GM21619 (cell line): ENCODE data around the gene SGTA.

Experiments used
- ATAC-seq: cut with Tn5 transposase; IDR thresholded peaks from one replicate; pipeline ENCODE4 v1.9.1; 2021; ENCODE audit not compliant: unreplicated experiment

The SGTA gene

GRCh38 chr19:2731181-2731995, 51.7 kb downstream of the SGTA start:
- ATAC-seq: no peak

GRCh38 chr19:2729943-2730818, 52.9 kb downstream of the SGTA start:
- ATAC-seq: no peak

DNA sequence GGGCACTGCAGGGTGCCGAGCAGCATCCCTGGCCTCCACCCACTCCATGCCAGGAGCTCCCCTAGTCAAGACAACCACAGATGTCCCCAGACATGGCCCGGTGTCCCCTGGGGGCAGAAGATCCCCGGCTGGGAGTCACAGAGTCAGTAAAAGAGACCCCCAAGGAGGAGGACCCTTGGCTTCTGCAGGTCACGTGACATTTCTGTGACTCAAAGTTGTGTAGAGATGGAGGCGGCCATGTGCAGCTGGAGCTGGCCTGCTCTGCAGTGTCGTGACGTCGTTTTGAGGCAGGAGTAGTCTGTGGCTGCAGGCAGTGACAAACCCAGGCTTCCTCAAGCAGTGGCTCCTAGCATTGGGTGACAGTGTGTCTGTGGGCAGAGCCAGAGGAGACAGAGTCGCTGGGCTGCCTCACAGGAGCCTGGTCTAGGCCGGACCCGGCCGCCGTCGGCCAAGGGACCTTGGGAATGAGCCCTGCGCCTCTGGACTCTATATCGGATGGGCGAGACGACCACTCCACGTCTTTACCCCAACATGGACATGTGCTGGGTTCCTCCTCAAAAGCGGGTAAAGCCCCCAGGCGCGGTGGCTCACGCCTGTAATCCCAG, 54.2 kb downstream of the SGTA start:
- no peak for ATAC-seq

DNA sequence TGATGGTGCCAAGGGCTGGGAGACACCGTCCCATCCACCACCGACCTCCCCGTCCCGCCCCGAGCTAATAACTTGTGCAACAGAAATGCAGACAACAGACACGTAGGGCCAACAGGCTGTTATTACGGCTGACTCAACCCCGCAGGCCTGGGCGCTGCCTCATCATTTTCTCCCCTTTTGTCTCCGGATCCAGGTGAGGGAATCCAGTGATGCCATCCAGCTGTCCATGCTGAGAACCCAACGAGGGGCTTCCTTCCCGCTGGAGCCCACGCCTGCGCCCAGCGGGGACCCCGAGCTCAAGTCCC, 55.5 kb downstream of the SGTA start:
- ATAC-seq: no peak

DNA sequence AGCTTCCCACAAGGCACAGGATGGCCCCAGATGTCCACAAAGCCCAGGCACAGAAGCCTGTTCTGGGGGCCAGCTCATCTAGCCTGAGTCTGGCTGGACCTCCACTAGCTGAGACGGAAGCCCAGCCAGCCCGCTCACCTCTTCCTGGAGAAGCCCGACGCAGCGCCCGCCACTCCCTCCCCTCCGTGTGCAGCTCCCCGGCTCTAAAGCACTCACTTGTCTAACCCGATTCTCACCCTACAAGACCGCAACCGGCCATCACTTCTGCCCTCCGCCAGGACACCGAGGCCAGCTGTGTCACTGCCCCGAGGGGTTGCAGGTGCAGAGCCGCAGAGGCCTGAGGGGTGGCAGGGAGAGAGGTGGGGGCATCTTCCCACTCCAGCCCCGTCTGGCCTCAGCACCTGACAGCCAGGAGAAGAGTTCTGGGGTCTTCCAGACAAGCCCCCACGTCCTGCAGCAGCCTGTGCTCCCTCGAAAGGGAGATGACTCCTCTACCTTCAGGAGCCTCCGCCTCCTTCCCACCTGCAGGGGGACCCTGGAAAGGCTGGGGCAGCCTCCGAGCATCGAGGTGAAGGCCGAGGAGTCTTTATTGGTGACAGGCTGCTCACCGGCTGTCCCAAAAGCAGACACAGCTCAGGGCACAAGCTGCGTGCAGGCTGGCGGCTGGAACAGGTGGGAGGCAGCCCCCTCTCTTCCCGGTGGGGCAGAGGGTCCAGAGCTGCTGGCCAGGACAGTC, 56.0 kb downstream of the SGTA start:
- ATAC-seq: no peak

DNA sequence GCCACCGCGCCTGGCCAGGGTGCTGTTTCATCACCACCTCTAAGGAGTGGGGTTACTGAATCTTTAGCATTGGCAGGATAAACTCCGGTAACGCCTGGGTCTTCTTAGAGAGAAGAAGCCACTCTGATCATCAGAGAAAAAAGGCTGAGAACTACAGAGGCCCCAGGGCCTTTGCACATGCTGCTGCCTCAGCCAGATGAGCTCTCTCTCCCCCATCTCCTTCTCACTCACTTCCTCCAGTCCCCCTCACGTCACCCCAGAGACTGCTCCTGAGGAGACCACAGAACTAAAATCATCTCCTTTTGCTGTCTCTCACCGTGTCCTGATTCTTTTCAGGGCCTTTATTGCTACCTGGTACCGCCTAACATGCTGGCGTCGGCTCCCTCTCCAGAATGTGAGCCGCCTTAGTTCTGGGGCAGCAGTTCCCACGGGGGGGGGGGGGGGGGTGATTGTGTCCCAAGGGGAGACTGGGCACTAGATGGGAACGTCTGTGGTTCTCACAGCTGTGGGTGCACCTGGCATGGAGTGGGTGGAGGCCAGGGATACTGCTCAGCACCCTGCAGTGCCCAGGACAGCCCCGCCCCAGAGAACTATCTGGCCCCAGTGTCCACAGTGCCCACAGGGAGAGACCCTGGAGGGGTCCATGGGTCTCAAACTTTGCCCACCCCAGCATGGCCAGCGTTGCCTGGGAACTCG, 56.8 kb downstream of the SGTA start:
- ATAC-seq: no peak

GRCh38 chr19:2724148-2724557, 58.9 kb downstream of the SGTA start:
- ATAC-seq: no peak

DNA sequence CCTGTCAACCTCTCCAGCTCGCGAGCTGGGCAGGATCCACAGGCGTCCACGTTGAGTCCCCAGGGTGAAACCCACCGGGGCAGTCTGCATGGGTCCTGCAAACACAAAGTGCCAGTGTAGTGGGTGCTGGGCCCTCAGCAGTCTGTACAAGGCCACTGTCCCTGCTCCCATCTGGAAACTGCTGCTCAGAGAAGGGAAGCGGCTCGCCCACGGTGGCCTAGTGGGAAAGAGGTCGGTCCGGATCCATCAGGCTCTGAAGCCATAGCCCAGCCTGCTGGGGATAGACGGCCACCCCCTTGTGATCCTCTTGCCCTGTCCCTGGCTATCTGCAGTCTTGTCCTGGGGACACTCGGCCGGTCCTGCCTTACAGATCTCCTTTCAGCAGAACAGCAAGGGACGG, 59.3 kb downstream of the SGTA start:
- no peak for ATAC-seq

GRCh38 chr19:2723345-2723715, 59.7 kb downstream of the SGTA start:
- ATAC-seq: no peak

DNA sequence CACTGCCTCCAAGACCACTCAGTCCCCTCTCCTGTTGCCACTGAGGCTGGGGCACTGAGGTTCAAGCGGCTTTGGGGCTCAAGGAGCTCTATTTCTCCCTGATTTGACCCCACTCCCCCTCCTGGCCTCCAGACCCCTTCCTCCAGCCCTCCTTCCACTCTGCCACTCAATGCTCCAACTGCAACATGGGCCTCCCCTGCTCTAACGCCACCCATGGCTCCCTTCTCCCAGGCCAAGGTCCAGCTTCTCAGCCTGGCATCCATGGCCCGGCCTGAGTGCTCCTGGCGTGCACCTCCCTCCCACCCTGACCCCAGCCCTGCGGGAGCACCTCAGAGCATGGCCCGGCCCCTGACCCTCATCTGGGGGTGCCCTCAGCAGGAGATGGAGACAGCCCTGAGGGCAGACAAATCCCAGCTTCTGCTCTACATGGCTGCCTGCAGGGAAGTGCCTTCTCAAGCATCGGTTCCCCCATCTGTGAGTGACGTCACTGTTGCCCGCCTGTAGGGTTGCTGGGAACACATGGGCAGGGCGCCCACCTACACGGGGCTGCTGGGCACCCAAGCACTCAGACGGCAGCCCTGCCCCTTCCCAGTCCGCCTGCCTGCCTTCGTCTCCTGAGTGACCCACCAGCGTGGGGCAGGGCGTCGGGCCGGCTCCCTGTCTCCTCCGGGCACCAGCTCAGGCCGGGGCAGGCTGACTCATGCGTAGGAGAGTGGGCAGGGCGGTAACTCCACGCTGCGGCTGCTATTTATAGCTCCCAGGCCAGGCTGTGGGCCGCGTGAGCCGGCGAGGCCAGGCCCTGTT, 60.3 kb downstream of the SGTA start:
- ATAC-seq: no peak

DNA sequence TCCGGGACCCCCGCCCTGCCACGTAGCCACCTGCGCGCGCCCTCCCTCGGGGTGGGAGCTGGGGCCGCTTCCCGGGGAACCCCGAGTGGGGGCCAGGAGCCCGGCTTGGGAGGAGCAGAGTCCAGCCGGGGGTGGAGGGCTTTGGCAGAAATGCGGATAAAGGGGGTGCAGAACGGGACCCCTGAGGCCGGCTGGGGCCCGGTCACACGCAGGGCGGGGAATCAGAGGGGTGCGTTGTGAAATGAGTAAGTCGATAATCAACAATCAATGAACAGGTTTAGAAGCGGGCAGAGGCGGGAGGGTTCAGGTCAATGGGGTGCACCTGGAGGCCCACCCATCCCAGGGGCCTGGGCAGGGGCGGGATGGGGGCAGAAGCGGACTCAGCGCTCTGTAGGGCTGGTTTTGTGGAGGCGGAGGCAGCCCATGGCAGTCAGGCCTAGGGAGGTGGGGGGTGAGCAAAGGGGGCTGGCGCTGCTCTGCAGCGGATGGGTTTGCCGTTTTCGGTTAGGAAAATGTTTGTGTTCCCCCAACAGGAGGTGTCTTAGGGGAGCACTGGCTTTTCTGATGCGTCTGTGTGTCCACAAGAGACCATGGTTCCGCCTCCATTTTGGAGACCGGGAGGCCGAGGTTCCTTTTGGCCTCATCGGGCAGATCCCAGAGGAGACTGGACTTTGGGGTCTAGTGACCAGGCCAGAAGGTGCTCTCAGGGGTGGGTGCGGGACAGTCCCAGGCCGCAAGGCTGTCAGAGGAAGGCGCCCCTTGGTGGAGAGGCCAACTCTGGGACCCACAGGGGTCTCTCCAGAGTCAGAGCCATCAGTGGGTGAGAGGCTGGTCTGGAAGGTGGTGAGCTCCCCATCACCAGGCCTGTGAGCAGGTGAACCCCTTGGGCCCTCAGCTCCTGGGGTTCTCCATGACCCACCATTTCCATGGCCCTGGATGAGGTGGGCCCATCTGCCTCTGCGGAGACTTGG, 61.2 kb downstream of the SGTA start:
- ATAC-seq: no peak

DNA sequence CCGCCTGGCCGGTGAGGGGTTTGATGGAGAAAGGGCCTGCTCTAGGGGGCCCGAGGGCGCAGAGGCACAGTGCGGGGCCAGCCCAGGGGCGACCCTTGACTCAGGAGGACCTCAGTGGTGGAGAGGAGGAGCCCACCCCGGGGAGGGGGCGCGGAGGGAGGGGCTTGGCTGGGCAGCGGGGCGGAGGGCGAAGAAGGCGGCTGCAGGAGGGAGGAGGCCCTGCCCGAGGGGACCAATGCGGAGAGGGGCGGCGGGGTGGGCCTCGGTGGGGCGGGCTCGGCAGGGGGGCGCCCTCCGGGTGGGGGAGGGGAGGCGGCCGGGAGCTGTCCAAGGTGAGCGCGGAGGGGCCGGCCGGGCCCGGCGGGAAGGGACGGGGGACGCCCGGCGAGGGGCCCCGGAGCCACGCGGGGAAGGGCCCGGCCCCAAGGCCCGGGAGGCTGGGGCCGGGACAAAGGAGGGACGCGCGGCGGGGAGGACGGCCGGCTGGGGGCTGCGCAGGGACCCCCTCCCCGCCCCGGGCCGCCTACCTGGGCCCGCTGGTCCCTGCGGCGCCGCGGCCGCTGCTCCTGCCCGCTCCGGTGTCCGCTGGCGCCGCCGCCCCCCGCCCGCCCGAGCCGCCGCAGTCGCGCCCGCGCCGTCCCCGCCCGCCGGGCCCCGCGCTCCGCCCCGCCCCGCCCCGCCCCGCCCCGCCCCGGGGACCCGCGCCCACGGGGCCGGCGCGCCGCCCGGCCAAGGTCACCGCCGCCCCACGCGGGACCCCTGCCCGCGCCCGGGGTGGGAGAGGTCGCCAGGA, 62.1 kb downstream of the SGTA start, which contains the start of gene DIRAS1:
Gene DIRAS1, minus strand, starts transcription at position 596 of the 793 bp plus-strand sequence. CDS start 3,566 bp downstream, outside the sequence.
- ATAC-seq: no peak

DNA sequence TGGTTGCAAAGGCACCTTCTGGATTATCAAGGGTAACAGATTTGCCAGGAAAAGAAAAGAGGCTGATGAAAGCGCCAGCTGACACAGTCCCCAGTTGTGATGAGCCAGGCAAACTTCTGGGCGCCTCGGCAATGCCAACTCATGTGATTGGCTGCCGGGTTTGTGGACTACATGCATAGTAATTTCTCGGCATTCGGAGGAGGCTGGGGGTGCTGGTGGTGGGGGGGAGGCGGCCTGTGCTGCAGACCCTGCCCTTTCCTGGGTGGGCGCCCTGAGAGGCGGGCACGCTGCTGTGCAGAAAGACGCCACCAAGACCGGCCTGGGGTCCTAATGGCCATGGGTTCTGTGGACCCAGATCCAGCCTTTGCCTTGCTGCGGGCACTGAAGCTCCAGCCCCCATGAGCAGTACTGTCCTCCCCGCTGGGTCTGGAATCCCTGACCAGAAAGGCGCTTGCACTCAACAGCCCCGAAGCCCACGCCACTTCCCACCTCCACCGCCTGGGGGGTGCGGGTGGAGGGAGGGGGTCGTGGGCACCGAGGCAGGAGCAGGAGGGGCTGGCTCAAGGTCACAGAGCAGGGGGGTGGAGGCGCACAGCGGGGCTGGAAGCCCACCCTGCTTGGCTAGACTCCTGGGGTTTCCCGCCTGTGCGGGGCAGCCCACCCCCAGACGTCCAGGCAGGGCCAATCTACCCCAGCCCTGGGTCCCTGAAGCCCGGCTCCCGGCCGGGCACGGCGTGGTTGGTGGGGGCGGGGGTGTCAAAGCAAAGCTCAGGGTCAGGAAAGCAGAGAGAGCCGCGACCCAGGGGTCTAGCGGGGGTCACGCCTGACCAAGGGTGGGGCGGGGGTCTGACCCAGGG, 62.9 kb downstream of the SGTA start:
- ATAC-seq: no peak

DNA sequence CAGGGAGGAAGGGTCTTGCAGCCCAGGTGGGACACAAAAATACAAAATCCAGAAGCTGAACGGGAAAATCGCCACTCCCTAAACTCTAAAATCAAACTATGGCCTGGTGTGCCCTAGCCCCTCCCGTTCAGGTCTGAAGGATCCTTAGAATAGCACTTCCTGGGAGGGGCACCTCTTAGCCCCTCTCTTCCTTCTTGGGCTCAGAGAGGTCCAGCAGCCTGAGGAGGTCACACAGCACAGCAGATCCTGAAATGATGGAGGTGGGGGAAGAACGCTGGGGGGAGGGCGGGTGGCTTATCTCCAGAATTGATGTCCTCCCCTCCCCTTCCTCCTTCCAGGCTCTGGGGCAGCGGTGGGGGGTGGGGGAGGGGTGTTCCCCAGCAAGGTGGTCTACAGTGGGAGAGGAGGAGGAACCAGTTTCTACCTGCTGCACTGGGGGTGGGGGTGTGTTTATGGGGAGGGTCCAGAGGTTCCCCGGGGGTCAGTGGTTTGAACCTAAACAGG, 63.8 kb downstream of the SGTA start:
- no peak for ATAC-seq

- no peak for ATAC-seq
These were observed 65.2 kb downstream of the SGTA start for GRCh38 chr19:2717638-2718541.
